ENCODE results near the gene ATP8A2. TPM values are rescaled to one million over a fixed set of nuclear protein-coding genes. Genes with fewer than 3 reads are reported as not detected.

ATP8A2 gene
- polyA plus RNA-seq, 4 donors: 5.2 to 11.3 (median 6.8) TPM

- peak in 1 of 4 donors; percentile 33 for DNase-seq (ENCODE audit: low read depth in 4 of 4, low spot score in 3 of 4)
Measured at GRCh38 chr13:25608181-25608580, 236.4 kb downstream of the ATP8A2 start.

- DNase-seq (ENCODE audit: low read depth in 4 of 4, low spot score in 3 of 4): no peak
Measured at GRCh38 chr13:25616674-25617073, 244.9 kb downstream of the ATP8A2 start.

GRCh38 chr13:25619897-25620296 lies 248.1 kb downstream of the ATP8A2 start:
- DNase-seq (ENCODE audit: low read depth in 4 of 4, low spot score in 3 of 4): no peak

GRCh38 chr13:25625414-25625813 lies 253.6 kb downstream of the ATP8A2 start:
- DNase-seq (ENCODE audit: low read depth in 4 of 4, low spot score in 3 of 4): peak in 1 of 4 donors; percentile 35

GRCh38 chr13:25630329-25630900 lies 258.6 kb downstream of the ATP8A2 start:
- DNase-seq (ENCODE audit: low read depth in 4 of 4, low spot score in 3 of 4): no peak

- no peak for DNase-seq (ENCODE audit: low read depth in 4 of 4, low spot score in 3 of 4)
Measured at GRCh38 chr13:25632166-25632888, 260.6 kb downstream of the ATP8A2 start.

- no peak for DNase-seq (ENCODE audit: low read depth in 4 of 4, low spot score in 3 of 4)
Measured at GRCh38 chr13:25633093-25633492, 261.3 kb downstream of the ATP8A2 start.

- DNase-seq (ENCODE audit: low read depth in 4 of 4, low spot score in 3 of 4): no peak
Measured at GRCh38 chr13:25645681-25646080, 273.9 kb downstream of the ATP8A2 start.

- no peak for DNase-seq (ENCODE audit: low read depth in 4 of 4, low spot score in 3 of 4)
Measured at GRCh38 chr13:25649001-25649633, 277.3 kb downstream of the ATP8A2 start.

- DNase-seq (ENCODE audit: low read depth in 4 of 4, low spot score in 3 of 4): peak in 1 of 4 donors; percentile 24
Measured at GRCh38 chr13:25652764-25653163, 281.0 kb downstream of the ATP8A2 start.

- no peak for DNase-seq (ENCODE audit: low read depth in 4 of 4, low spot score in 3 of 4)
Measured at GRCh38 chr13:25654322-25654721, 282.5 kb downstream of the ATP8A2 start.

GRCh38 chr13:25657157-25657556 lies 285.4 kb downstream of the ATP8A2 start:
- DNase-seq (ENCODE audit: low read depth in 4 of 4, low spot score in 3 of 4): peak in 3 of 4 donors; percentile 41 to 68 (median 45)

GRCh38 chr13:25659091-25659795 lies 287.5 kb downstream of the ATP8A2 start:
- DNase-seq (ENCODE audit: low read depth in 4 of 4, low spot score in 3 of 4): peak in 1 of 4 donors; percentile 33

GRCh38 chr13:25660996-25661395 lies 289.2 kb downstream of the ATP8A2 start:
- DNase-seq (ENCODE audit: low read depth in 4 of 4, low spot score in 3 of 4): no peak

GRCh38 chr13:25662516-25662915 lies 290.7 kb downstream of the ATP8A2 start:
- DNase-seq (ENCODE audit: low read depth in 4 of 4, low spot score in 3 of 4): no peak

GRCh38 chr13:25668345-25668744 lies 296.6 kb downstream of the ATP8A2 start:
- DNase-seq (ENCODE audit: low read depth in 4 of 4, low spot score in 3 of 4): no peak

- no peak for DNase-seq (ENCODE audit: low read depth in 4 of 4, low spot score in 3 of 4)
Measured at GRCh38 chr13:25673711-25674110, 301.9 kb downstream of the ATP8A2 start.

- DNase-seq (ENCODE audit: low read depth in 4 of 4, low spot score in 3 of 4): no peak
Measured at GRCh38 chr13:25674371-25674770, 302.6 kb downstream of the ATP8A2 start.

GRCh38 chr13:25675060-25675459 lies 303.3 kb downstream of the ATP8A2 start:
- no peak for DNase-seq (ENCODE audit: low read depth in 4 of 4, low spot score in 3 of 4)

GRCh38 chr13:25677956-25678355 lies 306.2 kb downstream of the ATP8A2 start:
- no peak for DNase-seq (ENCODE audit: low read depth in 4 of 4, low spot score in 3 of 4)

- no peak for DNase-seq (ENCODE audit: low read depth in 4 of 4, low spot score in 3 of 4)
Measured at GRCh38 chr13:25678398-25678797, 306.6 kb downstream of the ATP8A2 start.

Measured in left renal pelvis (tissue), 4 donors.